ENCODE data around the gene SESN2. TPM values are rescaled to one million over a fixed set of nuclear protein-coding genes. Genes with fewer than 3 reads are reported as not detected.

Gene SESN2, protein sequence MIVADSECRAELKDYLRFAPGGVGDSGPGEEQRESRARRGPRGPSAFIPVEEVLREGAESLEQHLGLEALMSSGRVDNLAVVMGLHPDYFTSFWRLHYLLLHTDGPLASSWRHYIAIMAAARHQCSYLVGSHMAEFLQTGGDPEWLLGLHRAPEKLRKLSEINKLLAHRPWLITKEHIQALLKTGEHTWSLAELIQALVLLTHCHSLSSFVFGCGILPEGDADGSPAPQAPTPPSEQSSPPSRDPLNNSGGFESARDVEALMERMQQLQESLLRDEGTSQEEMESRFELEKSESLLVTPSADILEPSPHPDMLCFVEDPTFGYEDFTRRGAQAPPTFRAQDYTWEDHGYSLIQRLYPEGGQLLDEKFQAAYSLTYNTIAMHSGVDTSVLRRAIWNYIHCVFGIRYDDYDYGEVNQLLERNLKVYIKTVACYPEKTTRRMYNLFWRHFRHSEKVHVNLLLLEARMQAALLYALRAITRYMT
- total RNA-seq (2014; rRNA removed; shearing (Covaris generic)) = 50.9 and 51.1 TPM in 2 replicates
- polyA plus RNA-seq (2014; cell fraction: nucleus; rRNA removed) = 35.0 and 35.4 TPM in 2 replicates

DNA sequence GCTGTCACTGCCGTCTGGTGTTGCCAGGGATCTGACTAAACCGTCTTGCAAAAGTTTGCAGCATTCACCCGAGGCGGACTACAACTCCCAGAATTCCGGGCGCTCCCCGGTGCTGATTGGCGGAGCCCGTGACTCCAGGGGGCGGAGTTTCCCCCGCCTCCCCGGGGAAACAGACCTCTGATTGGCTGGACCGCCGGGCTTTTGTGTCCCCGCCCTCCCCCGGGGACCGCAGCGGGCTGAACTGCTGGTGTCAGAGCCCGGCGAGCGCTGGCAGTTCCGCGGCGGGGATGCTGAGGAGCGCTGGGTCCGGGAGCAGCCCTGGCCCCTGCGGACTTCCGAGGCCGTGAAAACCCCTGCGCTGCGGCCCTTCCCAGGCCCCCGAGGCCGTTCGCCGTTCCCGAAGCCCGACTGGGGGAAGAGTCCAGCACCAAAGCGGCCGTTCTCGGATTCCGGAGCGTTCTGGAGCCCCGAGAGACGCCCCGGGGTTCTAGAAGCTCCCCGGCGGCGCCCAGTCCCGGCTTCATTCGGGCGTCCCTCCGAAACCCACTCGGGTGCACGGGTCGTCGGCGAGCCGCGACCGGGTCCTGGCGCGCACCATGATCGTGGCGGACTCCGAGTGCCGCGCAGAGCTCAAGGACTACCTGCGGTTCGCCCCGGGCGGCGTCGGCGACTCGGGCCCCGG is at the start of gene SESN2:
Gene SESN2 (plus strand): TSS at position 267 of the 682 bp plus-strand sequence. CDS start 330 bp downstream, at position 597.
- peak; percentile 98 for DNase-seq (ENCODE audit: extremely low read depth, low read depth)

DNA sequence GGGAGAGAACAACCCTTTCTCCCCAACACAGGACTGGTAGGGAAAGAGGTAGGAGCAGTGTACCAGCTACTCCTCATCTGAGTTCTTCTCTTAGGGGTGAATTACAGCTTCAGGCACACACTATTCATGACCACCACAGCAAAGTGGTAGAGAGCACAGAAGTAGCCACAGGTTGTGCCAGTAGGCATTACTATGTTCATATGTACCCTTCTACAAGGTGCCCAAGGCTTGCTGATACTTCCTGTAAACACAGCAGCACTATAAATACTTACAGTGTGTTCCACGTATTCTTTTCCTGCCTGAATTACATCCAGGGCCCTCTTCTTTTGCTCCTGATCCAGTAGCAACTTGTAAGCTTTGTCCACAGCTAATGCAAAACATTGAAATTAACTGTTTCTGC is 49.6 kb upstream of the SESN2 start:
- DNase-seq (ENCODE audit: extremely low read depth, low read depth) = no peak

DNA sequence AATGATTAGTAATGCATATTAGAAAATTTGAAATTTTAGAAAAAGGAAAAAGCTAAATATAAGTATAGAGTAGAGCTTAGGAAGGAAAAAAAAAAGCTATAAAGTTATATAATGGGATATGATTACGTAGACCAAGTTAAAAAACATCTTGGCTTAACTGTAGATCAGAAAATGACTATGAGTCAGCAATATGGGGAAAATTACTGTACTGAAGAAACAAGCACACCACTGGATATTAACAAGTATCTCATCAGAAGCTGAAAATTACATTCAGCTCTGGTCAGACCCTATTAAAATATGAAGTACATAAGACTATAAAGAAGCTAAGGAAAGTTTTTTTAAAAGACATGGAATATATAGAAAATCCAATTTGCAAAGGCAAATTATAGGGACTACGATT is 46.0 kb upstream of the SESN2 start:
- DNase-seq (ENCODE audit: extremely low read depth, low read depth) = no peak

DNA sequence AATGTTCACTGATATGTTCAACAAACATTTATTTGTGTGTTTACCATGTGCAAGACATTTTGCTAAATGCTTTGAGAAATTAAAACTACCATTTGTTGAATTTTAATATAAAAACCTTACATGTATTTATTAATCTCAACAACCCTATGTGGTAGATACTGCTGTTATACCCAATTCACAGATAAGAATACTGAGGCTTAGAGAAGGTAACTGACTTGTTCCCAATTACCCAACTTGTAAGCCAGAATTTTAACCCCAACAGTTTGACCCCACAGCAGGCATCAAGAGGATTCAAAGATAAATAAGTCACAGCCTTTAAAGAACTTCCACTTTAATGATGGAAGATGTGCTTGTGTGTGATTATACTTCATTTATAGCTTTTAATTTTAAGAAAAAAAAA is 30.2 kb upstream of the SESN2 start:
- no peak for DNase-seq (ENCODE audit: extremely low read depth, low read depth)

DNA sequence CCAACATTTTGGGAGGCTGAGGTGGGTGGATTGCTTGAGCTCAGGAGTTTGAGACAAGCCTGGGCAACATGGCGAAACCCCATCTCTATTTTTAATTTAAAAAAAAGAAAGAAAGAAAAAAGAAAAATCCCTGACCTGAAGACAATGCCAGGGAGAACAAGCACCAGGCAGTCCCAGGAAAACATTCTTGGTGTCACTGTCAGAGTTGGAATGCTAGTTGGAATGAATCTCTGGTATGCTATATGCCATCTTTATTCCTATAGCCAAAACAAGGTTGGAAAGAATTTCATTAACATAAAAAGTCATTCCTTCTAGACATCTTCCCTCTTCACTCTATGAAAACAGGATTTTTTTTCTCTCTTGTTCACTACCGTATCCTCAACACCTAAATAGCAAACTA is 29.3 kb upstream of the SESN2 start:
- no peak for DNase-seq (ENCODE audit: extremely low read depth, low read depth)

DNA sequence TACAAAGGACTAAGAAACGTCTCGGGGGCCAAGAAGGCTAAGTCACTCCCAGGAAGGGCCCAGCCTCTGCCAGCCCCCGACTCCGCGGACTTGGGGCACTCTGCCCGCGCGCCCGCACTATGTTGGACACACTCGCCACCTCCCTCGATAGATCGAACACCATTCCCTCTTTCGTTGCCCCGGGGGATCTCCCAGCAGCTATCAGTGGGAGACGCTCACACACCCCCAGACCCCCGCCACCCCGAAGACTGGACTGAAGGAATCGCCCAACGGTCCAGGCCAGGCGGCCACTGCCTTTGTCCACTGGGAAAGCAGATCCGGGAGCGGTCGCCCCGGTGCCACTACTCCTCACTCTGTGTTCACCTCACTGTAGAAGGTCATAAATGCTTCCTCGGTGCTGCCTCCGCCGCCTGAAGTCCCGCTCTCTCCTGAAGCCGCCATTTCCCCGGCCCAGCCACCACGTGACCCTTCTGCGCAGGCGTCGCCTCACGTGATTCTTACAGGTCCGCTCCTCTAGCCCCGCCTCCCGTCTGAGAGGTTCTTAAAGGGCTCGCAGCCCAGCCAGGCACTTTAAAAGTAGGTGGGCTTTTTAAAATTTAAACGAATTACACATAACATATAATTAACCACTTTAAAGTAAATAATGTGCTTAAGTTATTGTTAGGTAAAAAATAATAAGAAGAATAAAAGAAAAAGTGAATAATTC is 26.6 kb upstream of the SESN2 start, which contains the start of gene DNAJC8:
Gene DNAJC8 (minus strand): TSS at position 472 of the 706 bp plus-strand sequence. CDS start 31 bp downstream, at position 441.
- peak; percentile 87 for DNase-seq (ENCODE audit: extremely low read depth, low read depth)

DNA sequence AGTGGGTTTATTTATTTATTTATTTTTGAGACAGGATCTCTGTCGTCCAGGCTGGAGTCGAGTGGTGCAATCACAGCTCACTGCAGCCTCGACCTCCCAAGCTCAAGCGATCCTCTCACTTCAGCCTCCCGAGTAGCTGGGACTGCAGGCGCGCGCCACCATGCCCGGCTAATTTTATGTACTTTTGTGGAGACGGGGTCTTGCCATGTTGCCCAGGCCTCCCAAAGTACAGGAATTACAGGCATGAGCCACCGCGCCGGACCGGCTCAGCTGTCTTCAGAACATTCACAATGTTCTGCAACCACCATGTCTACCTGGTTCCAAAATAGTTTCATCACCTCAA is 26.1 kb upstream of the SESN2 start:
- DNase-seq (ENCODE audit: extremely low read depth, low read depth) = no peak

DNA sequence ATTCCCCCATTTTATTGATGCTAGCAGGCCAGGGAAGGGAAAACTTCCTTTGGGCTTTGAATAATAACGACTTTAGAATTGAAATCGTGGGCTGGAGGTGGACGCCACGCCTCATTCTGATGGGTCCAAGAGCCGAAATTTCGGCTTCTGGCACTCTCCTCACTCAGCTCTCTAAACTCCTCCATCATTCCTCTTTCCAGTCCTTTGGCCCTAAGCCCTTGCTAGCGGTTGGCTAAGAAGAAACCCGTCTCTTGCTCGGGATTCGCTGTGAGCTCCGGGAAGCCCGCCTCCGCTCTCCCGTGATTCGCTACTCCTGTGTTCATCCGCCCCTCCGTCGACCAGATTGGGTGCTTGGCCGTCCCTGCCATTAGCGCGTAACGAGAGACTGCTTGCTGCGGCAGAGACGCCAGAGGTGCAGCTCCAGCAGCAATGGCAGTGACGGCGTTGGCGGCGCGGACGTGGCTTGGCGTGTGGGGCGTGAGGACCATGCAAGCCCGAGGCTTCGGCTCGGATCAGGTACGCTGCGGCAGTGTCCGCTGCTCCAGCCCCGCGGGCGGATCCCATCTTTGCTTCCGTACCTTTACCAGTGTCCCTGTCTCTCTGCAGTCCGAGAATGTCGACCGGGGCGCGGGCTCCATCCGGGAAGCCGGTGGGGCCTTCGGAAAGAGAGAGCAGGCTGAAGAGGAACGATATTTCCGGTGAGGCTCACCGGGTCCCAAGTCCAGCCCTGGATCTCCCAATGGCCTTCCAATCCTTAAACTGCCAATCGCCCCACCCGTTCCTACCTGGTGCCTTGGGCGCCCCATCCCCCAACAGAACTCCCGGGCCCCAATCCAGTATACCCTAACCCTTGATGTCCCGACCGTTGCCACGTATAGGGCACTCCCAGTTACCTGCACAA is 23.3 kb upstream of the SESN2 start, which contains the start of gene ATP5IF1:
Gene ATP5IF1 (plus strand): TSS at position 370 of the 901 bp plus-strand sequence. CDS start 60 bp downstream, at position 430.
- peak; percentile 96 for DNase-seq (ENCODE audit: extremely low read depth, low read depth)

DNA sequence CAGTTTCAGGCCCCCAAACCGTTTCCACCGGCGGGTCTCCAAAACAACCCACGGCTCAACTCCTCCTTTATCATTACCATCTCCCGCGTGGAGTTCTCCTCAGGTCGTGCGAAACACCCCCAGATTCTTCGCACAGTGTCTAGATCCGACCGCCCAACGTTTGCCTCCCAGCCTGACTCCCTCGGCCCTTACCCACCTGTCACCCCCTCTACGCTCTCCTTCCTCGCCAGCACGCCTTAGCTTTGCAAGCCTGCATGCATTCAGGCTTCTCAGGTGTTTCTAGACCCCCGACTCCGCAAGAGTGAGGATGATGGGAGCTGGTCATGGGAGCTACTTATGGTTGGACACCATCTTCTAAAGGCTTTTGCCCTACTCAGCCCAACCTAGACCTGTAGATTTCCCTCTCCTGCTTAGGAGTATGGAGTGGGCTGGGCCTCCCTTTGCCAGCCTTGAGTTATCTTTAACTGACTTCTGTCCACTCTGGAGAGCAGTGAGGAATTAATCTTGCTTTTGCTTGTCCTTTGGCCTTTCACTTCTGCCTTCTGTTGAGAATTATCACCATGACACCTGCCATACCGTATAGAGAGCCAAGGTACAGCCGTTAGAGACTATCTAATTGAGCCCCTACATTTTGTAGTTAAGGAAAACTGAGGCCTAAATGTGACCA is 22.5 kb upstream of the SESN2 start:
- no peak for DNase-seq (ENCODE audit: extremely low read depth, low read depth)

DNA sequence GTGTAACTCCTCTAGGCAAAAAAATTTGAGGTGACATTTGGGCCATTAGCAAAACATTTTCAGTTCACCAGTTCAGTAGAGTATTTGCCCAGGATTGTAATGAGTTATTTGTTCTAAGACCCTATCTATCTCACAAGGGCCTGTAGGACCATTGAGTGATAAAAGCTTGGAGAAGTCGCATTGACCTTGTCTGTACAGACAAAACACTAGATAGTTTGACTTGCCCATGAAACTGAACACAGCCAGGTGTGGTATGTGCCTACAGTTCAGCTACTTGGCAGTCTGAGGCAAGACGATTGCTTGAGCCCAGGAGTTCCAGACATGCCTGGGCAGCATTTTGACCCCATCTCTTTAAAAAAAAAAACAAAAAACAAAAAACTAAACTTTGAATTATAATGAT is 20.3 kb upstream of the SESN2 start:
- no peak for DNase-seq (ENCODE audit: extremely low read depth, low read depth)

DNA sequence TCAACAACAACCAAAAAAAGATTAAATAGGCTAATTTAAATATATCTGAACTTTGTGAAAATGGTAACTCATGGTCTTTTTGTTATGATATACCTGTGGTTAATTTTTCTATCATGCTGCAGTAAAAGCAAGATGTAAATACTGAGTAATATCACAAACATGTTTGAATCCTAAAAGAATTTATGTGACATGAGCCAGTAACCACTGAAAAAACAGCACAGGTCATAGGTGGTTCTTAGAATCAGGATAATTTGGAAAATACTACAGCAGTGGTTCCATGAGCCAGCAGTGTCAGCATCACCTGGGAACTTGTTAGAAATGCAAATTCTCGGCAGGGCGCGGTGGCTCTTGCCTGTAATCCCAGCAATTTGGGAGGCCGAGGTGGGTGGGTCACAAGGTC is 19.3 kb upstream of the SESN2 start:
- no peak for DNase-seq (ENCODE audit: extremely low read depth, low read depth)

DNA sequence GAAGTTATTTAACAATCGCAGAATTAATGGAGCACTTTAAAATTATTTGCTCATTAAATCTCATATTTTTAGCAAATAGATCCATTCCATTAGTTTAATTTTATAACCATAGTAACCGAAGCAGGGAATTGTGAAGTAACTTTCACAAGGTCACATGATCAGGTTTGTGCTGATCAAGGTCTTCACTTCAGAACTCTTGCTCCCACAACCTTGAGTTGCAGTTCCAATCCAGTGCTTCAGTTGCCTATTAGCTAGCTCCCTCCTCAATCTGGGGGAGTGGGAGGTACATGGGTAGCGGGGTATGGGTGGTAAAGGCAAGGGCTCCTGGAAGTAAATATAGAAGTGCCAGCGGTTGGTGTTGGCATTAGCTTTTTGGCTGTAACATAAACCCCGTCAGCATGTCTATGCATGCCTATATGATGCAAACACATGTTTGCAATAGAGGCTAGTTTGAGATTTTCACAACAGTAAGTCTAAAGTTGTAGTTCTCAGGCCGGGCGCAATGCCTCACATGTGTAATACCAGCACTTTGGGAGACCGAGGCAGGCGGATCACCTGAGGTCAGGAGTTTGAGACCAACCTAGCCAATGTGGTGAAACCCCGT is 17.6 kb upstream of the SESN2 start:
- DNase-seq (ENCODE audit: extremely low read depth, low read depth) = no peak

DNA sequence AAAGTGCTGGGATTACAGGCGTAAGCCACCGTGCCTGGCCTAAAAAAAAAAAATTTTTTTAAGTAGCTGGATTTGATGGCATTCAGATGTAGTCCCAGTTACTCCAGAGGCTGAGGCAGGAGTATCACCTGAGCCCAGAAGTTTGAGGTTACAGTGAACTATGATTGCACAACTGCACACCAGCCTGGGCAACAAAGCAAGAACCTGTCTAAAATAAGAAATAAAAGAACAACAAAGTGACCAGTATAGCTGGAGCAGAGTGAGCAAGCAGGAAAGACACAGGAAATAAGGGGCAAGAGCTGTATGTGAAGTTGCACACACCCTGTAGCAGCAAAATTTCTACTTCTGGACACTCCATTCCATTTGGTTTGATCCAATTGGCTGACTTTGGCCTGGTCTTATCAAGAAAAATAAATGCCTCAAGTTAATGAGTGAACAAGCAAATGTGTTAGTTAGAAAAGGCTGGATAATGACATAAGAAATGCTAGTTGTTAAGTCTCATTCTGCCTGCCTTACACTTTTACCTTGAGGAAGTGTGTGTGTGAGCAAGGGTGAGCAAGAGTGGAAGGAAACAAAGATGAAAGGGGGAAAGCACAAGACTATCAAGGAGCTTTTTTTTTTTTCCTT is 15.5 kb upstream of the SESN2 start:
- no peak for DNase-seq (ENCODE audit: extremely low read depth, low read depth)

DNA sequence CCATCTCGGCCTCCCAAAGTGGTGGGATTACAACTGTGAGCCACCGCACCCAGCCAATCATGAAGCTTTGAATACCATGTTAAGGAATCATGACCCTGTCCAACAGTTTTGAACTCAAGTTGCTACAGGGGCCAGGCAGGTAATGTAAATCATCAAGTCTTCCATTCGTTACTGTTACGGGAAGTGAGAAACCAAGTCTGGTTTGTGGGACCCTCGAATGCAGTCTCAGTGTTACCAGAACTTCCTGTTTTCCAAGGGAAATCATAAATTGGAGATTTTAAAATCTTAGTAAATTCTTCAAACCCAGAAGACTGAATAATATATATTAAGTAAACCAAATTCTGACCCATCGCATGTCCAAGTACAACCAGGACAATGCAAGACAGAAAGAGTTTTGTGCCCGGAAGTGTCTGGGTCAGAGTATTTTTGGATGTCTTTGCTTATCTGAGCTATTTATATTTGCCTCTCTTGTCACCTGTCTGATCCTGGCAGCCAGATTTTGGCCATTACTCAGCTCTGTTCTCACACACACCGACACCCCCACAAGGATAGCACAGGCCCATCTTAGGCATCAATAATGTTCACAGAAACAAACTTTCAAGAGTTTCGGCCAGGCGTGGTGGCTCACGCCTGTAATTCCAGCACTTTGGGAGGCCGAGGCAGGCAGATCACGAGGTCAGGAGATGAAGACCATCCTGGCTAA is 14.6 kb upstream of the SESN2 start:
- DNase-seq (ENCODE audit: extremely low read depth, low read depth) = no peak

DNA sequence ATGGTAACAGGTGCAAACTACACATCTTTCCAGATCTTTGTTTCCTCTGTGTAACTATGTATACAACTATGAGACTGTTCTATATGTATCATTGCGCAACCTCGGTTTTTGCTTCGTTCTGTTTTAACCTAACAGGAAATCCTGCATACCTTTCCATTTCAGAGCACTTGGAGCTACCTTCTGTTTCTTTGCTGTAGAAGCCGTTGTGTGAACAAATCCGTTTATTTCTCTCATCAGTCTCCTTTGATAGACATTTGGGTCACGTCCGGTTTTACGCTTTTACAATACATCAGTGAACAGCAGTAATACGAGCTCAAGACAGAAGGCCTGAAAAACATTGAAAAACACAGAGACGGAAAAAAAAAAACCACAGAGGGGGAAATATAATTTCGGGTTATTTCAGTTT is 12.9 kb upstream of the SESN2 start:
- no peak for DNase-seq (ENCODE audit: extremely low read depth, low read depth)

DNA sequence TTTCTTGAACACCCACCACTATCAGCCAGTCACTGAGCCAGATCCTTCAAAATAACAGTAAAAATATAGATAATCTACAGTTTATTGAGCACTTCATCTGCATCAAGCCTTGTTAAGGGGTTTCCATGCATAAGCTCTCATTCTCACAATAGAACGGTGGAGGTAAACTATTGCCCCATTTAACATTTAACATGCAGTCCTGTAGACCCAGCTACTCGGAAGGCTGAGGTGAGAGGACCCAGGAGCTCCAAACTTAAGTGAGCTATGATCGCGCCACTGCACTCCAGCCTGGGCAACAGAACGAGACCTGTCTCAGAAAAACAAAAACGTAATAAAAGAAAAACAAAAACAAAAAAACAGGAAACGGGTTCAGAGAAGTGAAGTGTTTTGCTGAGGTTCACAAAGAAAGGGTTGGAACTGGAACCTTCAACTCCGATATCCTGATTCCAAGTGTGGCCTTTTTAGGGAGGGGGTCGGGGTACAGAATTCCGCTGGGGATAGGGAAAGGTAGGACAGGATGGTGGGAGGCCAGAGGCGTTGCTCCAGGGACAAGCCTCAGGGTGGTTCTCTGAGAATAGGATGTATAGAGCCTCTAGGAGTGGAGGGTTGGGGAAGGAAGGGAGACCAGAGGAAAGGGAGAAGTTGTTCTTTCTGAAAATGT is 11.6 kb upstream of the SESN2 start:
- no peak for DNase-seq (ENCODE audit: extremely low read depth, low read depth)

DNA sequence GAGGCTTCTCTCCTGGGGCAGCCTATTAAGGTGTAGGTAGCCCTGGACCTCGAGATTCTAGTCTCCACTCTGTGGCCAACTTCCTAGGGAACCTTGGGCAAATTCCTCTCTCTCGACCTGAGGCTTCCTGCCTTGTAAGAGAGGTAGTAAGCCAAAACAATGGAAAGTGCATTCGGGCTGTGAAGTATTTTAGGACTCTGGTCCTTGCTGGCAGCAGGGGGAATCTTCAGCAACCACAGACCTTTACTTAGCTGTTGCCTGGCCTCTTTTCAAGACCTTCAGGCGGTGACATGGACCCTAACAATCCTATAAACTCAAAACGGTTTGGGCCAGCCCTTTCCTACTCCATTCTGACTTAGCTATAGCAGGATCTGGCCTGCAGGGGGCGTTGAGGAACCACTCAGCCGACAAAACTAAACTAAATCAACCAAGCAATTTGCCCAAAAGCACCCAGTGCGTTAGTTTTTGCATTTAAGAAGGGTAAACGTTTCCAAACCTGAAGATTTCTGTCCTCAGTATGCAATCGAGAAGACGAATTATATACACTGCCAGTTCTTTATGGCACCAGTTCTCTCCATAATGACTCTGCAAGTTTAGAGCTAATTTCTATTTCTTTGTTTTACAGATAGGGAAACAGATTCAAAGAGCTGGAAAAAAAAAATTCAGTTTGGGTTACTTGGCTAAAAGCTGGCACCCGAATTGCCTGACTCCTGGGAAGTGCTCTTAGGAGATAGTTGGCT is 10.9 kb upstream of the SESN2 start:
- DNase-seq (ENCODE audit: extremely low read depth, low read depth) = peak; percentile 71

Measured in NCI-H460 (cell line).